ENCODE results near the gene MSLN. TPM values are rescaled to one million over a fixed set of nuclear protein-coding genes. Genes with fewer than 3 reads are reported as not detected.

Gene MSLN
- total RNA-seq, 2 experiments from 2014 or later = not detected

DNA sequence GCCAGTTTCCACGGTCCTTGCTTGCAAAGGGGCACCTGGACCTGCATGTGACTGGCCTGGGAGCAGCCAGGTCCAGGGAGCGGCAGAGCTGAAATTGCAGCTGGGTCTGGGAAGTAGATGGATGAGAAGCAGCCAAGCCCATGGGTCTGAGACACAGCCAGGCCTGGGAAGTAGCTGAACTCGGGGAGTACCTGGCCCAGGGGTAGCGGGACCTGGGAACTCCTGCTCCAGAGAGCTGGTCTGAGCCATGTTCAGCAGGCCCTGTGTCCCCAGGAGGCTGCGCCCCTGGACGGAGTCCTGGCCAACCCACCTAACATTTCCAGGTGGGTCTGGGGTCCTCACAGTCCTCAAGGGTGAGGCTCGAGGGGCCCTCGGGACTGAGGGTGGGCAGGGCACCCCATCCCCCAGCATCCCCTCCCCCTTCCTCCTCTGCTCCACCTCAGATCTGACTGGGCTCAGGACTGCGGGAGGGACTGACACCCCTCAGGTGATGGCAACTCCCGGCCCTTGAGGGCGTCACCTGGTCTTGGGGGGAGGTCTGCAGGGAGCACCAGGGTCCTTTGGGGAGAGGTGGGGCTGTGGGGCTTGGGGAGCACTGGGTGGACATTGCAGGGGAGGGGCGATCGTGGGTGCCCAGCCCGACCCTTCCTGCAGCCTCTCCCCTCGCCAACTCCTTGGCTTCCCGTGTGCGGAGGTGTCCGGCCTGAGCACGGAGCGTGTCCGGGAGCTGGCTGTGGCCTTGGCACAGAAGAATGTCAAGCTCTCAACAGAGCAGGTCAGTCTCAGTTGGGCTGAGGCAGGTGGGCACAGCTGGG is 3.0 kb downstream of the MSLN start:
- intact Hi-C loops (cut with micrococcal nuclease) = no loop called here
- H3K9me3 Mint-ChIP-seq = no peaks in the 10 kb centered on the region
- DNase-seq (no peak), ATAC-seq (no peak)
- ChIA-PET CTCF (no interaction called here), POLR2A (no interaction called here)
- no peak overlapping the region for H3K27ac Mint-ChIP-seq
- H3K27me3 Mint-ChIP-seq = no peaks in the 10 kb centered on the region
- no peak for TF ChIP-seq CTCF (IDR thresholded peaks at IDR 0.05)
- H3K36me3 Mint-ChIP-seq (ENCODE audit: low read depth) = no peaks in the 10 kb centered on the region
- H3K4me1 Mint-ChIP-seq (ENCODE audit: low read depth) = no peaks in the 10 kb centered on the region
- H3K4me3 Mint-ChIP-seq = no peak overlapping the region

DNA sequence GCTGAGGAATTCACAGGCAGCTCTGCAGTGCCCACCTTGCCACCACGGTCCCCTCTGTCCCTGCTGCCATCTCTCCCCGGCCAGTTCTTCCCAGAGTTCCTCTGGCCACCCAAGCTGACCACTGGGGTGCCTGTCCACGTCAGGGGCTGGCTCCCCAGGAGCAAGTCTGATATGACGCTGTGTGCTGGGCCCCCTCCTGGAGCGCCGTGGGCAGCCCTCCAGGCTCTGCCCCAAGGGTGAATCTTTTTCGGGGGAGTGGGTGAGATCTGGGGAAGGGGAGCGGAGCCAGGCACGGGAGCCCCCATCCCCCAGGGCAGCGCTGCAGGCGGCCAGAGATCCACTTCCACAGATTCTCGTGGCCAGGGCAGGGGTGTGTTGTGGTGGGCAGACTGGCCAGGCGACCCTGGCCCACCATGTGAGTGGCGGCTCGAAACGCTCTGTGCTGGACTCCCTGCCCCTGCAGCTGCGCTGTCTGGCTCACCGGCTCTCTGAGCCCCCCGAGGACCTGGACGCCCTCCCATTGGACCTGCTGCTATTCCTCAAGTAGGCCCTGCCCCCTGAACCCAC is 3.7 kb downstream of the MSLN start:
- Mint-ChIP-seq H3K27ac (no peak overlapping the region), H3K4me1 (ENCODE audit: low read depth) (no peaks in the 10 kb centered on the region), H3K9me3 (no peaks in the 10 kb centered on the region), H3K36me3 (ENCODE audit: low read depth) (no peaks in the 10 kb centered on the region), H3K4me3 (no peak overlapping the region), H3K27me3 (no peaks in the 10 kb centered on the region)
- no peak for DNase-seq
- TF ChIP-seq CTCF (IDR thresholded peaks at IDR 0.05) = no peak
- ChIA-PET POLR2A (no interaction called here), CTCF (no interaction called here)
- intact Hi-C loops (cut with micrococcal nuclease) = no loop called here
- ATAC-seq = no peak

DNA sequence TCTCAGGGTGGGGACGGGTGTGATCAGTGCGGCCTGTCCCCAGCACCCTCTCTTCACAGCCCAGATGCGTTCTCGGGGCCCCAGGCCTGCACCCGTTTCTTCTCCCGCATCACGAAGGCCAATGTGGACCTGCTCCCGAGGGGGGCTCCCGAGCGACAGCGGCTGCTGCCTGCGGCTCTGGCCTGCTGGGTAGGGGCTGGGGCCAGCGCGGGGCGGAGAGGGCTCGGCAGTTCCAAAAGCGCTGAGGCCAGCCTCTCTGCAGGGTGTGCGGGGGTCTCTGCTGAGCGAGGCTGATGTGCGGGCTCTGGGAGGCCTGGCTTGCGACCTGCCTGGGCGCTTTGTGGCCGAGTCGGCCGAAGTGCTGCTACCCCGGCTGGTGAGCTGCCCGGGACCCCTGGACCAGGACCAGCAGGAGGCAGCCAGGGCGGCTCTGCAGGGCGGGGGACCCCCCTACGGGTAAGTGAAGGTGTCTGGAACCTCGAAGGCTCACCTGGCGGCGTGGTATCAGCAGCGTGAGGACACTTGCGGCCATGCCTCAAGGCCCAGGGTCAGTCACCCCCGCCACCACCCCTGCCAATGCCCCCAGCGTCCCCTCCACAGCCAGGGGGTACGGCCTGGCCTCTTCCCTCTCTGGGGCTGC is 4.4 kb downstream of the MSLN start:
- H3K4me1 Mint-ChIP-seq (ENCODE audit: low read depth) = no peaks in the 10 kb centered on the region

DNA sequence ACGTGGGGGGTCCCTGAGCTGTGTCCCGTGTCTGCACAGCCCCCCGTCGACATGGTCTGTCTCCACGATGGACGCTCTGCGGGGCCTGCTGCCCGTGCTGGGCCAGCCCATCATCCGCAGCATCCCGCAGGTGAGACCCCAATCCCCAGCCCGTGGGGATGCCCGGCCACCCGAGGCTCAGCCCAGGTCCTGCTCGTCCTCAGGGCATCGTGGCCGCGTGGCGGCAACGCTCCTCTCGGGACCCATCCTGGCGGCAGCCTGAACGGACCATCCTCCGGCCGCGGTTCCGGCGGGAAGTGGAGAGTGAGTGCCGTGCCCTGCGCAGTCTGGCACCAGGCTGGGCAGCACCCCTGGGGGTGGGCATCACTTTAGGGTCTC is 4.9 kb downstream of the MSLN start:
- H3K27ac Mint-ChIP-seq = no peak overlapping the region
- no peak for TF ChIP-seq CTCF (IDR thresholded peaks at IDR 0.05)

More for the DNA sequence above, 4.4 kb downstream of the MSLN start:
- no peak for TF ChIP-seq CTCF (IDR thresholded peaks at IDR 0.05)
- Mint-ChIP-seq H3K9me3 (no peaks in the 10 kb centered on the region), H3K27me3 (no peaks in the 10 kb centered on the region), H3K27ac (no peak overlapping the region), H3K36me3 (ENCODE audit: low read depth) (no peaks in the 10 kb centered on the region), H3K4me3 (no peak overlapping the region)
- intact Hi-C loops (cut with micrococcal nuclease) = no loop called here
- ChIA-PET POLR2A (no interaction called here), CTCF (no interaction called here)
- DNase-seq (no peak), ATAC-seq (no peak)

More for the DNA sequence above, 4.9 kb downstream of the MSLN start:
- intact Hi-C loops (cut with micrococcal nuclease) = no loop called here
- Mint-ChIP-seq H3K27me3 (no peaks in the 10 kb centered on the region), H3K9me3 (no peaks in the 10 kb centered on the region), H3K4me1 (ENCODE audit: low read depth) (no peaks in the 10 kb centered on the region), H3K36me3 (ENCODE audit: low read depth) (no peaks in the 10 kb centered on the region), H3K4me3 (no peak overlapping the region)
- DNase-seq (no peak), ATAC-seq (no peak)
- CTCF ChIA-PET = no interaction called here
- POLR2A ChIA-PET = no interaction called here
